ENCODE data around the gene PCSK4.

Gene PCSK4

DNA sequence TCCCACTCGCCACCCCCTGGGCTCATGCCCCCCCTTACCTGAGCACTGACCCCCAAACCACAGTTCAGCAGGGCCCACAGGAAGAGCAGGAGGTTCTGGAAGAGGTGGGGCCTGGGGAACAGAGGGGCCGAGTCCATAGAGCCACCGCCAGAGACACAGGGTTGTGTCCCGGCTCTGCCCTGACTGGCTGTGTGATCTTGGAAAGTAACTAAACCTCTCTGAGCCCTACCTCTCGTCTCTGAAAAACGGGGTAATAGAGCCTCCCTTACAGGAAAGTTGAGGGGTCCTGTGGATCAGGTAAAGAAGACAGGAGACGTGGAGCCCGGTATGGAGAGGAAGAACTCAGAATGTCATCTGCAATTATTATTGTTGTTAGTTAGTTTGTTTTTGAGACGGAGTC is 20.7 kb upstream of the PCSK4 start:
- TF ChIP-seq CTCF (IDR thresholded peaks at IDR 0.05; ENCODE audit: insufficient read depth, low read length, missing control alignments) = no peak
- no peak overlapping the region for H3K4me3 ChIP-seq (ENCODE audit: low read depth, low read length)
- CTCF ChIA-PET = no interaction called here
- POLR2A ChIA-PET = no interaction called here
- DNase-seq (ENCODE audit: low read depth, low spot score) = no peak

DNA sequence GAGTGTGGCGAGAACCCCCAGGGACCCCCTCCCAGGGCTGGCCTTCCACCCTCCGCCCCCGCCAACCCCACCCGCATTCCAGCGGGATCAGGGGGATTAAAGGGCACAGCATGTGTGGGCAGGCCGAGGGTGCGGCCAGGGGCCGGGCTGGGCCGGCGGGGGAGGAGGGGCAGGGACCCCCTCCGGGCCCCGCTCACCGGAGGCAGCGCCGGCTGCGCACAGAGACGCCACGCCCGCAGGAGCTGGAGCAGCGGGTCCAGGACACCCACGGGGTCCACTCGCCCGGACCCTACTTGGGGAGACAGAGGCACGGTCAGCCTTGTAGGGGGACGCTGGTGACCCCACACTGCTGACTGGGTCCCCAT is 20.3 kb upstream of the PCSK4 start:
- TF ChIP-seq CTCF (IDR thresholded peaks at IDR 0.05; ENCODE audit: insufficient read depth, low read length, missing control alignments) = no peak
- no peak for DNase-seq (ENCODE audit: low read depth, low spot score)
- no peak overlapping the region for H3K4me3 ChIP-seq (ENCODE audit: low read depth, low read length)
- CTCF ChIA-PET = no interaction called here
- POLR2A ChIA-PET = no interaction called here

DNA sequence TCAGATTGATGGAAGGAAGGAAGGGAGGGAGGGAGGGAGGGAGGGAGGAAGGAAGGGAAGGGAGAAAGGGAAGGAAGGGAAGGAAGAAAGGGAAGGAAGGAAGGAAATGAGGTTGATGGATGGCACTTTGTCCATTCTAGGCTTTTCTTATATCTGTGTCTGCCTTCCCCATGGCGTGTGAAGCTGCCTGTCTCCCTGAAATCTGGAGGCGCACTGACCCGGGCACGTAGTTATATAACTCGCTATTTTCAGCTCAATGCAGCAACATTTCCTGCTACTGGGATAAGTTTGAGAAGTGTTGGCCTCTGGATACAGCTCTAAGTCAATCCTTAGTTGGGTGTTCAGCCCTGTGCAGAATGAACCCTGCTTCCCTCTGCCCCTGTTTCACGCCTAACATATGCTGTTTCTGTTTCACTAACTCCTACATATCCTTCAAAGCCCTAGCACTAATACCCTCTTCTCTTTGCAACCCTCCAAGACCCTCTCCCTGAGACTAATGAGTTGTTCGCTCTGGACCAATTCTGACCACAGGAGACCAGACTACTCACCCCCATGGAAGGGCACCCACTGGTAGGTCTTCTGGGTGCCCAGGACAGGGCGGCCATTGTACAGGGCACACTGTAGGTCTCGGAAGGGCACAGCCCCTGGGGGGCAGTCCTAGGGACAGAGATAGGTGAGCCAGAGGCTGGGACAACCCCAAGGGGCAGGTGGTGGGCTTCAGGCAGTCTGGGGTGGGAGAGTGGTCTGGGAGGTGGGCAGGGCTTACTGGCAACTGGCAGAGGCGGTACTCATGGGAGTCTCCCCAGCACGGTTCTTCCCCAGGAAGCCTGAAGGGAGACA is 19.7 kb upstream of the PCSK4 start:
- POLR2A ChIA-PET = no interaction called here

DNA sequence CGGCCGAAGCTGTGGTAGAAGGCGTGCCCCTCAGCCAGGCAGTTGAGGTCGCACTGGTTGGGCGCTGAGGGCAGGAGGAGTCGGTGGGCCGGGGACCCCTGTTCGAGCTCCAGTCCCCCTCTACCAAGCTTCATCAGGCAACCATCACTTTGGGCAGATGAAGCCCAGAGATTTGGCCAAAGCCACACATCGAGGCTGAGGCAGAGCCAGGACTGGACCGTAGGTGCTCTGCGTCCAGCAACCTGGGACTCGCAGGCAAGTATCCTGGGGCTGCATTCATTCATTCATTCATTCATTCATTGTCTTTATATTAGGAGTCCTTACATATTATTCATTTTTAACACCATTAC is 18.3 kb upstream of the PCSK4 start:
- DNase-seq (ENCODE audit: low read depth, low spot score) = no peak
- POLR2A ChIA-PET = interaction anchor here (0.6 to 1.0 kb wide), 2 partner anchors 9 to 1440 kb away, joined by 3 to 5 read pairs; no protein-coding TSS in a partner anchor

More for the DNA sequence above, 19.7 kb upstream of the PCSK4 start:
- CTCF ChIA-PET = interaction anchor here (0.9 to 1.1 kb wide), 3 partner anchors 9 to 81 kb away, joined by 3 read pairs; no protein-coding TSS in a partner anchor
- TF ChIP-seq CTCF (IDR thresholded peaks at IDR 0.05; ENCODE audit: insufficient read depth, low read length, missing control alignments) = no peak
- H3K4me3 ChIP-seq (ENCODE audit: low read depth, low read length) = no peak overlapping the region
- no peak for DNase-seq (ENCODE audit: low read depth, low spot score)

GRCh38 chr19:1507763-1508506 is 17.8 kb upstream of the PCSK4 start:
- peak overlapping the region; percentile 70 for H3K4me3 ChIP-seq (ENCODE audit: low read depth, low read length)
- ChIA-PET CTCF (interaction anchor here (1.1 kb wide), 1 partner anchor 38 kb away, joined by 3 read pairs; no protein-coding TSS in a partner anchor), POLR2A (interaction anchor here (0.6 to 1.0 kb wide), 2 partner anchors 9 to 1441 kb away, joined by 3 to 5 read pairs; no protein-coding TSS in a partner anchor)
- TF ChIP-seq CTCF (IDR thresholded peaks at IDR 0.05; ENCODE audit: insufficient read depth, low read length, missing control alignments) = no peak
- DNase-seq (ENCODE audit: low read depth, low spot score) = peak; percentile 77

More for the DNA sequence above, 18.3 kb upstream of the PCSK4 start:
- peak overlapping the region; percentile 48 for H3K4me3 ChIP-seq (ENCODE audit: low read depth, low read length)
- no peak for TF ChIP-seq CTCF (IDR thresholded peaks at IDR 0.05; ENCODE audit: insufficient read depth, low read length, missing control alignments)
- CTCF ChIA-PET = interaction anchor here (1.1 kb wide), 2 partner anchors 10 to 38 kb away, joined by 3 read pairs; no protein-coding TSS in a partner anchor

GRCh38 chr19:1507192-1507660 is 17.1 kb upstream of the PCSK4 start:
- no peak for TF ChIP-seq CTCF (IDR thresholded peaks at IDR 0.05; ENCODE audit: insufficient read depth, low read length, missing control alignments)
- H3K4me3 ChIP-seq (ENCODE audit: low read depth, low read length) = peak overlapping the region; percentile 29
- CTCF ChIA-PET = no interaction called here
- POLR2A ChIA-PET = no interaction called here
- DNase-seq (ENCODE audit: low read depth, low spot score) = no peak
